Non-pigmented ciliary epithelial cell (primary cell): ENCODE results near the gene WASF1.
A peak's percentile ranks its signal among the peaks of the same experiment; 100 is the strongest.
"Not testable (repeated sequence)": the region's sequence is repeated elsewhere in the genome, so short reads cannot be mapped to it uniquely, and the experiment has no call there.

ENCODE experiments used
- DNase-seq: peaks from one replicate; pipeline ENCODE4 v3.0.0-alpha.2; 2010; ENCODE audit warnings: low read depth

Gene WASF1

DNA sequence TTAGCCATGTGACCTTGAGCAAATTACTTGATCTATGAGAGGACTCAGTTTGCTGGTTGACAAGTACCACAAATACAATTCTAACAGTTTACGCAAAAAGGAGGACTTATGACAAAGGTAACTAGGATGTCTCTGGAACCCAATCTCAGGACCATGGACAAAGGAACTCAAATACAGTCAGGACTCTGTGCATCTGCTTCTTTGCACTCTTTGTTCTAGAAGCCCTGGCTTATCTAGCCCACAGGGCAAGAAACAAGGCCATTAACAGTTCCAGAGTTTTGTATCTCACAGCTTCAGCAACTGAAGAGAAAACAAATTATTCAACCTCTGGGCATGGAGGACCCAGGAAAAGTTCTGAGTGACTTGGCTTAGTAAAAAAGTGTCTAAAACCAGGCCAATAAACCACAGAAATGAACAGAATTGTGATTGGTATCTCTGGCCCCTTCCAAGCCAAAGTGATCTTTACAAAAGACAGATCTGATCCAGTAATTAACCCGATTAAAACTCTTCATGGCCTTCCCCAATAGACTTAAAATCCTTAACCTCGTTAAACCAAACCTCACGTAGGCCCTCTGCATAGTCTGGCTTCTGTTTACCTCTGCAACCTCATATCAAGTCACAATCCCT lies 5.9 kb downstream of the WASF1 start:
- DNase-seq = no peak

DNA sequence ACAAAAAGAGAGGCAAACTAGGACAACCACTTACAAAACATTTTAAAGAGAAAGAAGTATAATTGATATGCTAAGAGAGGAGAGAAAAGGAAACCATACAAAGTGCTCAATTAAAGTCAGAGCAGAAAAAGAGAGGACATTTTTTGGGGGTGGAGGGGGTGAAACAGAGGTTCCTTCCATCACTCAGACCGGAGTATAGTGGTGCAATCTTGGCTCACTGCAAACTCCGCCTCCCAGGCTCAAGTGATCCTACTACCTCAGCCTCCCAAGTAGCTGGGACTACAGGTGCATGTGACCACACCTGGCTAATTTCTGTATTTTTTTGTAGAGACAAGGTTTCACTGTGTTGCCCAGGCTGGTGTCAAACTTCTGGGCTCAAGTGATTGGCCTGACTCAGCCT lies 9.4 kb downstream of the WASF1 start:
- no peak for DNase-seq

DNA sequence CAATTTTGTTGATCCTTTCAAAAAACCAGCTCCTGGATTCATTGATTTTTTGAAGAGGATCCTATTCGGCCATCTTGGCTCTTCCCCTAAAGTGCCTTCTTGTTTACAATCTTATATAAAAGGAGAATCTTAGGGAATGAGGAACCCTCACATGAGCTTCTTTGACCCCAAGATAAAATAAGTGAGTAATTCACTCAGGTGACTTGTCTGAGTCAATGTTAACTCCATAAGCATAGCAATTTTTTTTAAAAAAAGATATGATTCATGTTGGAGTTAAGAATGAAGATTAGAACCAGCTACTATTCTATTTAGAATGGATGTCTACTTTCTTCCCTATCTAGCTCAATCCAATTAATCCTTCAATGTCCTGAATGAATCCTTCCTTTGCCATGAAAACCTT lies 21.0 kb downstream of the WASF1 start:
- DNase-seq = no peak

DNA sequence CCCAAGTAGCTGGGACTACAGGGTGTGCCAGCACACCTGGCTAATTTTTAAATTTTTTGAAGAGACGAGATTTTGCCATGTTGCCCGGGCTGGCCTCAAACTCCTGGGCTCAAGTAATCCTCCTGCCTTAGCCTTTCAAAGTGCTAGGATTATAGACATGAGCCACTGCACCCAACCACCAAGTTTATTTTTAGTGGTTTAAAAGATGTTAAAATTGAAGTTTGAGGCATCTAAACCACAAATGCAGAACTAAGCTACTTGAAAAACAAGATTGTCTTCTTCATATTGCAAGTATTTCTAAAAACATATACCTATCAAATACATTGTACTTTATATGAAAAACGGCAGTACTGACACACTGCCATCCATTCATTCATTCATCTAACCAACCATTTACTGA lies 31.6 kb downstream of the WASF1 start:
- DNase-seq = no peak

DNA sequence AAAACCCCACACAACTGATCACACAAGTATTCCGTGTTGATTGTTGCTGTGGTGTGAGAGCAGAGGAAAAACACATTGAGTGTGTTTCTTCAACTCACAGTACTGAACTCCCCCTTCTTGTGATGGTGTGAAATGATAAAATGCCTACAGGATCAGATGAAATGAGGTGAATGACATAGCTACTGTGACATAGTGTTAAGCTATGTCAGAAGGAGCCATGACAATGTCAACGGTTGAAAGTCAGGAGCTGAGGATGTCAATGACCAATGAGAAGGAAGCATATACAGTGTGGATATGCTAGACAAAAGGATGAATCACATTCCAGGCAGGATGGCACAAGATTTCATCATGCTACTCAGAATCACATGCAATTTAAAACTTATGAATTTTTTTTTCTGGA lies 38.8 kb downstream of the WASF1 start:
- DNase-seq = peak; percentile 14

DNA sequence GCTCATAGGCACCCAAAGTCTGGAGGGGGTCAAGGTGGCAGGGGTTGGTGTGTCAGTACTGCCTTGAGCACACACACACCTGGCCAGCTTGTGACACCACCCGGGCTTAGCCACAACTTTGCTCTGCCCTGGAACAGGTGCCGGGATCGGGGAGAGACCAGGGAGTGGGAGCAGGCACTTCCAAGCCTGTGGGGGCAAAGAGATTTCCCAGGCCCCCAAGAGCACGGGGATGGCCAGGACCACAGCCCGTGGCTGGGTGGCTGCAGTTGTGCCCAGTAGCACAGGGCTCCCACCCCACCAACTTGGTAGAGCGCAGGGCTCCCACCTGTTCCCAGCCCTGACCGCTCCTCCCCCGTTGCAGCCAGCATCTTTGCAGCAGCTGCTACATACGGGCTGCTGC lies 40.4 kb downstream of the WASF1 start:
- DNase-seq = no peak

DNA sequence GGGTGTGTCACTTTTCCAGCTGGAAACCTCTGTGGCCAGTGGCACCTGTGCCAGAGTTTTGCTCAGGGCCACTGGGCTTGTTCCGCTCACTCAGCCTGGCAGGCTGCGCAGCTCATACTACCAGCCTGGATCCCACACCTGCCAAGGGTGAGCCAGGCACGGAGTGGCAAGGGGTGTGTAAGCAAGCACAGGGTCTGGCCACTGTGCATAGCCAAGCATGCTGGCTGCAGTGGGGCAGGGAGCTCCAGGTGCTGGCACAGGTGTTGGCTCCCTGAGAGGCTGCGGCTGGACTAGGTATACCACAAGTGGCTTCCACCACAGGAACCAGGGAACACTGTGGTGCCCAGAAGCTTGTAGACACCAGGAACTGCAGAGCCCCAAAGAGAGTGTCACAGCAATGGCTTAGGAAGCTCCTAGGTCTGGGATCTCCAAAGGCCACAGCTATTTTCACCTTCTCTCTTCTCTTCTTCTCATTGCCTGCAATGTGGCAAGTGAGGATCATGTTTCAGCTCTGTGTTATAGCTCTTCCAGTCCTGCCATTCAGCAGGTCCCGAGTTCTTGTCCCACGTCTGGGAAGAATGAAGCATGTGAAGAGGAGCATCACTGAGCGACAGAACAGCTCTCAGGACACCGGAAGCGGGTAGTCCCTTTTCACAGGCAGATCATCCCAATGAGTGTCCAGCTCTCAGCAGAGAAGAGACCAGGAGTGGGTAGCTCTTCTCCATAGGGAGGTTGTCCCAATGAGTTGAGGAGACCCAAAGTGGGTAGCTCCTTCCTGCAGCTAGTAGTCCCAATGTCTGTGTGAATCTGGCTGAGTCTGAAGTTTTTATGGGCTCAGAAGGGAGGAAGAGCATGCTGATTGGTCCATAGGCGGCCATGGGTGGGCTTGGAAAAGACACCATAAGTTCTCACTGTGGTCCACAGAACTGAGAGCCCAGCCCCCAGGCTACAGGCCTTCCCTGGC lies 41.3 kb downstream of the WASF1 start:
- no peak for DNase-seq

DNA sequence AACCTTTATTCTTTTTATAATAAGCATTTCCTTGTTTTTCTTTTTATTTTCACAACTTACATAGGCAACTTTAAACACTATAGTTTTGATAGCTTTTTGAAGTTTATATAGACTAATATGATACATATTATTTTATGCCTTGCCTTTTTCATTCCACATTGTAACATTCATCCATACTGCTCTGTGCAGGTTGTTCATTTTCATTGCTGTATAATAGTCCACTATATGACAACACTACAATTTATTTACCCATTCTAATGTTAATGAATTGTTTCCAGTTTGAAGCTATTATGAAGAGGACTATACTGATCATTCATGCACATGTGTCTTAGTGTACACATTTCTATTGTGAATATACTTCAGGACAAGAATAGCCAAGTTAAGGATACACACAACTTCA lies 49.1 kb downstream of the WASF1 start:
- no peak for DNase-seq

DNA sequence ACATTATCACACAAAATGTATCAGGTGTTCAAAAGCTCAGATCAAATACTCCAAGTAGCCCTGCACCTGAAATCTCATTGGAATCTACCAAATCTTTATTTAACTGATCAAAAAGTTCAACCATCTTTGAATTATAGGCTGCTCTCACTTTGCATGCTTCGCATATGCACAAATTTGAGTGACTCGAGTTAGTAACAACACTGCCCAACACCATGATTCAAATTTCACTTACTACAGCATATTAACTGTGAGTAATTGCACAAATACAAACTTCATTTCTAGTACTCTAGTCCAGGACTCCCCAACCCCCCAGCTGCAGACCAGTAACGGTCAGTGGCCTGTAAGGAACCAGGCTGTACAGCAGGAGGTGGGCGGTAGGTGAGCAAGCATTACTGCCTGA lies 51.1 kb downstream of the WASF1 start:
- DNase-seq = no peak

DNA sequence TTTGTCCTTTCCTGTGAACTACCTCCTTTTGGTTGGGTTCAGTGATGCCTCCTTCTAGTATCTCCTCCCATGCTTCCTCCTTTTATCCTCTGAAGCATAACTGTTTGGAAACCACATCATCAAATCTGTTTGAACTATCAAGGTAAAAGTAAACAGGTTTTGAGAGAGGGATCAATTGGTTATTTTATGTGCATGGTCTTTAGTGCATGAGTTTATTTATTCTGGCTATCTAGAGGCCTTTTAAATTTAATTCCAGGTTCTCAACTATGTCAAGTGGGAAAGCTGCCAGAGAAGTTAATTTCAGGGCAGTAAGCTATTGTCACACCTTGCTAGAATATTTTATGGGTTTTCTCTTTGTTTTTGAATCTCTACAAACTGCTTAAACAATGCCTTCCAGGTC lies 54.1 kb downstream of the WASF1 start:
- DNase-seq = no peak

DNA sequence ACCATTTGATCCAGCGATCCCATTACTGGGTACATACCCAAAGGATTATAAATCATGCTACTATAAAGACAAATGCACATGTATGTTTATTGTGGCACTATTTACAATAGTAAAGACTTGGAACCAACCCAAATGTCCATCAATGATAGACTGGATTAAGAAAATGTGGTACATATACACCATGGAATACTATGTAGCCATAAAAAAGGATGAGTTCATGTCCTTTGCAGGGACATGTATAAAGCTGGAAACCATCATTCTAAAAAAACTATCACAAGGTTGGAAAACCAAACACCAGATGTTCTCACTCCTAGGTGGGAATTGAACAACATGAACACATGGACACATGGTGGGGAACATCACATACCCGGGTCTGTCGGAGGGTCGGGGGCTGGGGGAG lies 57.8 kb downstream of the WASF1 start:
- DNase-seq = not testable (repeated sequence)

DNA sequence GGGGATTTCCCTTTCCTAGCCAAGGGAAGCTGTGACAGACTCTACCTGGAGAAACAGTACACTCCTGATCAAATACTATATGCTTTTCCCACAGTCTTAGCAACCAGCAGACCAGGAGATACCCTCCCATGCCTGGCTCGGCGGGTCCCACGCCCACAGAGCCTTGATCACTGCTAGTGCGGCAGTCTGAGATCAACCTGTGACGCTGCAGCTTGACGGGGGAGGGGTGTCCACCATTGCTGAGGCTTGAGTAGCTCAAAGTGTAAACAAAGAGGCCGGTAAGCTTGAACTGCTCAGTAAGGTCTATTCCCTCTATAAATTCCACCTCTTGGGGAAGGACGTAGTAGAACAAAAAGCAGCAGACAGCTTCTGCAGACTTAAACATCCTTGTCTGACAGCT lies 63.2 kb downstream of the WASF1 start:
- DNase-seq = no peak

DNA sequence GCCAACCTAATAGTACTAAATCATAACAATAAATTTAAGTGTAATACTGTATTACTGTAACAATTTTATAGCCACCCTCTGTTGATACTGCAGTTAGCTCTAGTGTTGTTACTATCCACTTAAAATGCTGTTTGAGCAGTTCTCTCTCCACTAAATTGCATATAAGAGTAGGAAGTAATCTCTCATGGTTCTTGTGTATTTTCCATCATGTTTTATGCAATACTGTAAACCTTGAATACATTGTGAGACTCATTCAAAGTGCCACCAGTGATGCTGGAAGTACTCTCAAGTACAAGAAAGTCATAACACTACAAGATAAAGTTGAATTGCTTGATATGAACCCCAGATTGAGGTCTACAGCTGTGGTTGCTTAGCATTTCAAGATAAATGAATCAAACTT lies 65.5 kb downstream of the WASF1 start:
- DNase-seq = no peak

DNA sequence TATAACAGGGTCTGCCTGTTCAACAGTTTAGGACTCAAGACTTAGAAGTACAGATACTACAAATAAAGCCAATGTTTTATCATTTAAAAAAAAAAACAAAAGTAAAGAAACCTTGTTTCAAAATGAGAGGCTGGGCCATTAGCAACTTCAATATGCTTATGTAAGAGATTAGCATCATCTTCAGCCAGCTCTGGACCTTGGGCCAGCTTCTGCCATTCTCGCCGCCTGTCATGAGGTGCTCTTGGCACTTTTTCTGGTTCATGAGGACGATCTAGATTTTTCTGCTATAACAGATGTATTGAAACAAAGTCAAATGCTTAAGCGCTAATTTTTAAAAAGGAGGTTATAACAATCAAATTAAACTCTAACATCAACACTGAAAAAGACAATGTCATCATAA lies 74.2 kb downstream of the WASF1 start:
- DNase-seq = no peak

DNA sequence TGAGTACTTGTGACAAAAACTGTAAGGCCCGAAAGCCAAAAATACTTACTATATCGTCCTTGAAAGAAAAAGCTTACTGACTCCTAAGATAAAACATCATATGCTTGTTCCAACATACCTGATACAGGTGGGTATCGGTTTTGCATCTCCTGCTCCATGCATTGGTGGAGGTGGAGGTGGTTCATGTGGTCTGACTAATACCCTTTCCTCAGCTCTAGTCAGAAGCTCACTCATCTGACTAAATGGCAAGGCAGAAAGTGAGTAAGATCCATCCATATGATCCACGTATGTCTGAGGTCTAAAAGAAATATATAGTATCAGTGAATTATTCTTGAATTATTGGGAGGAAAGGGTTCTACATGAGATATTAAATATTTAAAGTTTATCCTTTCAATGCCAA lies 76.2 kb downstream of the WASF1 start:
- no peak for DNase-seq

DNA sequence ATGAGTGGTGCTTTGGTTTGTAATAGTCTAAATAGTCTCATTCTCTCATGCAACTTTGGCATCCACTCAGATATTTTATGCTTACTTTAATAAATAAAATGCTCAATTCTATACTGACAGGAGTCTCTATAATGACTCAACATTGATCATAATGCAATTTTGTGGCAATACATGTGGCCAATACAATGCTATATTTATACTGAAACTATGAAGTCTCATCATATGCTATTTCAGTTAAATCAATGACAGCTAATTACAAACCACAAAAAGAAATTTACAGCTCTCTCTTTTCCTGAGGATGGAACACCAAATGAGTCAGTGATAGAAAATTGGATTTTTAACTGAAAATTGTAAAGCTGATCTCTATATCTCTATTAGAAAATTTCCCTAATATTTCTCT lies 77.1 kb downstream of the WASF1 start:
- no peak for DNase-seq

DNA sequence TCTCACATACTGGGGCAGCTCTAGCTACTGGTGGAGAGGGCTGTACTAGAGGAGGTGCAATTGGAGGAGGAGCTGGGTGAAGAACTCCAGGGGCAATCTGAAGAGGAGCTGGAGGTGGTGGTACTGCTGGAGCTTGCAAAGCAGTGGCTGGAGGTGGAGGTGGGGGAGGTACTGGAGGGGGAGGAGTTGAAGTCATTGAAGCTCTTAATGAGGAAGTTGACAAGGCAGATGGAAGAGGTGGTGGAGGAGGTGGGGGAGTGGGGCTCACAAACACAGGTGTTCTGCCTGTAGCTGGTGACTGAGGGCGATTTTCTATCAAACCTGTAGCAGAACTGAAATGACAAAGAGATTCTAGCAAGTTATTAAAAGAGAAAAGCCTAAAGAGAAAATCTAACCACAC lies 77.6 kb downstream of the WASF1 start:
- DNase-seq = no peak

DNA sequence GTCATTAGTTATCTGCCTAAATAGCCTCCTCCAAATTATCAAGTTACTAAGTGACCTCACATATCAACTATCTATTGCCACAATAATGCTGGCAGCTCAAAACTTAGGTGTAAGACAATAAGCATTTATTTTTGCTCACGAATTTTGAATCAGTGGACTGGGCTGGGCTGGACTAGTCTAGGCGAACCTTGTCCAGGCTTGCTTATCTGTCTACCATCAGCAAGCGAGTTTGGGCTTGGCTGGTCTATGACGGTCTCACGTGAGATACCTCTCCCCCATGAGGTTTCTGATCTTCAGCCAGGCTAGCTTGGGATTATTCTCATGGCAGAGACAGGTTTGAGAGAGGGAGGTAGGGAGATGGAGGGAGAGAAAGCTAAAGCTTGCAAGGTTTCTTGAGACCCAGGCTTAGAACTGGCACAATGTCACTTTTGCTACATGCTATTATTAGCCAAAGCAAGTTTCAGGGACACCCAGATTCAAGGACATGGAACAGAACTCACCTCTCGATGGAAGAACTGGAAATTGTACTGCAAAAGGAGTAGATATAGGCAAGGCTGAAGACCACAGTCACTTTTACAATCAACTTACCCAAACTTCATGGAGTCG lies 80.9 kb downstream of the WASF1 start:
- no peak for DNase-seq

DNA sequence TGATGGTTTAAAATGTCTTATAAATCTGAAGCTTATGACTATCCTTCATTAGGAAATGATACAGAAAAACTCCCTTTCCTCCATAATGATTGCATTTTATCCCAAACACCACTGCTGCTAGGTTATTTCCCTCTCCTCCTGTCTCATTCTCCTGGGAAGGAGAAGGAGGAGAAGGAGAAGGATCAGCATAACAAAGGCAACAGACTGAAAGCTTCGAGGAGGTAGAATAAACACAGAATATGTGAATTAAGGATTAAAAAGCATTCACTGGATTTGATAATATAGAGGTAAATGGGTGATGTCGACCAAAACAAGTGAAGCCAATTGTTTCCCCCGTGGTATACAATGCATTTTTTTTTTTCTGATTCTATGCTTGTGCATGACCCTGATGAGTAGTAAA lies 82.0 kb downstream of the WASF1 start:
- DNase-seq = no peak

DNA sequence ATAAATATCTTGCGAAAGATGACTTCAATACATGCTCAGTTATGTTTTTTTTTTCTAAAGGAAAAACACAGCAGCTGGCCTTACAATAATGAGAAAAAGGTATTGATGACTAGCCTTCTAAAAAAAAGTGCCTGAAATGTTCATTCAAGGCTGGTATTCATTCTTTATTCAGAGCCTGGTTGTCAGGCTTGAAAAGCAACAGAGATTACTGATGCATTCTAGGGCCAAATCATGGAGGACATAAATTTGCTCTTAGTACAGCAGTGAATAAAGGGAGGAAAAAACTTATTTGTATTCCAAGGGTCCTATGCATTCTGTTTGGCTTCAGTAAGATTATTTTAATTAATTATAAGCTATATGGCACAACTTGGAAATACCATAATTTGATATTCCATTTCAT lies 83.5 kb downstream of the WASF1 start:
- DNase-seq = no peak

DNA sequence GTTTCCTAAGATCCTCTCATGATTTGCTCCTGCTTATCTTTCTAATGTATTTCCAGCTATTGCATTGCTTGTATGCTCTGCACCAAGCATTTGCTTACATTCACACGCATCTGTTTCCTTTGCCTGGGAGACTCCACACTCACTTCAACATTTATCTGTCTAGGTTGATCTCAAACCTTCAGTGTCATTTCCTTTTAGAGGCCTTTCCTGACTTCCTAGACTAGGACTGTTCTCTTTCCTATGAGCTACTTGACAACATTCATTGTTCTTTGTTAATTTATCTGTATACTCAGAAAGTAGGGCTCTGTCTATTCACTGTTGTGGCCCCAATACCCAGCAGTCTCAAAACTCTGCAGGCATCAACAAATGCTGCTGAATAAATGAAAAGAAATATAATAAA lies 84.4 kb downstream of the WASF1 start:
- no peak for DNase-seq

DNA sequence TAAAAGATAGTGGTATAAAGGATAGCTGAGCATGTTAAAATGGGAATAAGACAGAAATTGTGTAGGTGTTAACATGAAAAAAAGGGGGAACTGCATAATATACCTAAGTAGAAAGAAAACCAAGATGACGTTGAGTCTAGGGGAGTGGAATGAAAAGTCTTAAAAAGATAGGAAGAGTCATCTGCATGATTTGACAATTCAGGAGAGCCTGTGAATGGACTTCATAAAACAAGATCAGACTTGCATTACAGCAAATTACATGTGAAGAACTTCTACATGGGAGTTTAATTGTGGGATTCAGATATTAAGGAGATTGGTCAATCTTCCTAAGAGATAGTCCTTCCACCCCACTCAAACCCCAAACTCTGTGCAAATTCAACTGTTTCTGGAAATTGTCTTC lies 85.5 kb downstream of the WASF1 start:
- no peak for DNase-seq

DNA sequence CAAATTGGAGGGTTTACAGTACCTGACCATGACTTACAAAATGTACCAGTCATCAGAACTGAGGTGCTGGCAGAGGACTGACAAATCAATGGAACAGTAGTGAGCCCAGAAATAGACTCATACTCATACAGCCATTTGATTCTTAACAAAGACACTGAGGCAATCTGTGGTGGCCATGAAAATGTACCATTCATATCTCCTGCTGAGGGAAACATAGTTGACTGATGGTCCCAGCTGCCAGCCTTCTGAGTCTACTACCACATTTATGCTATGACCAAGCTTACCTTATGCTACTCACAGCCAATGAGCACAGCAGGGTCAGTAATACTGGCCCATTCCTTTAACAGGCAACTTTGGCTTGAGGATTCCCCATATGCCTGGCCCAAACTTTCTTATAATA lies 88.6 kb downstream of the WASF1 start:
- DNase-seq = no peak
